Retinal pigment epithelial cell (primary cell): Measurements from ENCODE around the gene TRPM2.

ENCODE experiments used
- DNase-seq: peaks from one replicate; pipeline ENCODE4 v3.0.0-alpha.2; 2010; ENCODE audit warnings: low read depth
- H3K4me3 ChIP-seq: 2 replicates; pipeline ENCODE4 v1.5.1; 2011; ENCODE audit warnings: mild to moderate bottlenecking, low read length, control low read depth, moderate library complexity
- TF ChIP-seq, protein P1 (sequence below): conservative IDR thresholded peaks from 2 replicates; pipeline ENCODE4 v1.5.1; 2011; ENCODE audit warnings: low read depth, low read length, control low read depth, inconsistent platforms

Gene TRPM2

DNA sequence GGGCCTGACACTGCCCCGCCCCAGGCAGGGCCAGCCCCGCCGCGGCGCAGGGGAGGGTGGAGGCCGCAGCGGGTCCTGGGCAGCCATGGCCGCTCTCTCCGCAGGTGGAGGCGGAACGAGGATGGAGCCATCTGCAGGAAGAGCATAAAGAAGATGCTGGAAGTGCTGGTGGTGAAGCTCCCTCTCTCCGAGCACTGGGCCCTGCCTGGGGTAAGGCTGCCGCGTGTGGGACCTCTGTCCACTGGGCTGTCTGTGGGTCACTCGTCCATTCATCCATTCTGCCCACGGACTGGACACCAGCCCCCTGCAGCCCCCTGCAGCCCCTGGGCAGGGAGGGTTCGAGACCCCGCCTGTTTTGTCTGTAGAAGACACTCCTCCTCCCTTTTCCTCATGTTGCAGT is 83.5 kb downstream of the TRPM2 start:
- DNase-seq: no peak
- TF ChIP-seq, protein P1, sequence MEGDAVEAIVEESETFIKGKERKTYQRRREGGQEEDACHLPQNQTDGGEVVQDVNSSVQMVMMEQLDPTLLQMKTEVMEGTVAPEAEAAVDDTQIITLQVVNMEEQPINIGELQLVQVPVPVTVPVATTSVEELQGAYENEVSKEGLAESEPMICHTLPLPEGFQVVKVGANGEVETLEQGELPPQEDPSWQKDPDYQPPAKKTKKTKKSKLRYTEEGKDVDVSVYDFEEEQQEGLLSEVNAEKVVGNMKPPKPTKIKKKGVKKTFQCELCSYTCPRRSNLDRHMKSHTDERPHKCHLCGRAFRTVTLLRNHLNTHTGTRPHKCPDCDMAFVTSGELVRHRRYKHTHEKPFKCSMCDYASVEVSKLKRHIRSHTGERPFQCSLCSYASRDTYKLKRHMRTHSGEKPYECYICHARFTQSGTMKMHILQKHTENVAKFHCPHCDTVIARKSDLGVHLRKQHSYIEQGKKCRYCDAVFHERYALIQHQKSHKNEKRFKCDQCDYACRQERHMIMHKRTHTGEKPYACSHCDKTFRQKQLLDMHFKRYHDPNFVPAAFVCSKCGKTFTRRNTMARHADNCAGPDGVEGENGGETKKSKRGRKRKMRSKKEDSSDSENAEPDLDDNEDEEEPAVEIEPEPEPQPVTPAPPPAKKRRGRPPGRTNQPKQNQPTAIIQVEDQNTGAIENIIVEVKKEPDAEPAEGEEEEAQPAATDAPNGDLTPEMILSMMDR: no peak
- no peak overlapping the region for H3K4me3 ChIP-seq

GRCh38 chr21:44437371-44437695 is 83.9 kb downstream of the TRPM2 start:
- TF ChIP-seq, protein P1: no peak
- no peak overlapping the region for H3K4me3 ChIP-seq
- no peak for DNase-seq

GRCh38 chr21:44437696-44438431 is 84.4 kb downstream of the TRPM2 start:
- DNase-seq: no peak
- no peak overlapping the region for H3K4me3 ChIP-seq
- TF ChIP-seq, protein P1: no peak

GRCh38 chr21:44438531-44439210 is 85.2 kb downstream of the TRPM2 start:
- TF ChIP-seq, protein P1: no peak
- DNase-seq: no peak
- no peak overlapping the region for H3K4me3 ChIP-seq

DNA sequence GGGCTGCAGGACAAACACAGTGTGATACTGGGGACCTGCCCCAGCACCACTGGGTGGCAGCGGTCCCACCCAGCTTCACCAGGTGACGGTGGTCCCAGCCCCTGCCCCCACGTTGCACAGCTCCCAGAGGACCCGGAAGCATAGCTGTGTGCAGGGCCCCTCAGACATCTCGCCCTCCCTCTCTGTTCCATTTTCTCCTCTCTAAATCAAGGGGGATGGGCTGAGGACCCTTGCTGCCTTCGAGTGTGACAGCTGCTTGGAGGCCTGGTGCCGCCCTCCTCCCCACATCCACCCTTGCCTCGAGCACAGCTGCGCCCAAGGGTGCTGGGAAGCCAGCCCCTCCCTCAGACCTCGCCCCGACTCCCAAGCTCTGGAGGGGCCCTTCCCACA is 85.8 kb downstream of the TRPM2 start:
- TF ChIP-seq, protein P1: no peak
- DNase-seq: no peak
- H3K4me3 ChIP-seq: no peak overlapping the region

GRCh38 chr21:44440241-44441040 is 87.0 kb downstream of the TRPM2 start:
- TF ChIP-seq, protein P1: no peak
- no peak for DNase-seq
- H3K4me3 ChIP-seq: no peak overlapping the region
